OCI-LY1 (cell line): Measurements from ENCODE around the gene SMIM11.

ENCODE experiments used
- H2AFZ ChIP-seq: fragments of 200-600 bp; sonication (generic), shearing (Covaris generic); 2 replicates; pipeline ENCODE4 v1.6.0; 2014; ENCODE audit warnings: antibody characterized with exemption, mild to moderate bottlenecking, low read length
- H3F3A ChIP-seq: fragments of 200-600 bp; sonication (generic), shearing (Covaris generic); 2 replicates; pipeline ENCODE4 v1.6.0; 2014; ENCODE audit warnings: mild to moderate bottlenecking, antibody characterized with exemption, low read length, moderate library complexity; ENCODE audit not compliant: insufficient read depth
- H3K27ac ChIP-seq: fragments of 200-600 bp; sonication (generic); 2 replicates; pipeline ENCODE4 v1.5.1; 2014; ENCODE audit warnings: low read length, mixed run types, mild to moderate bottlenecking, low read depth; ENCODE audit not compliant: poor library complexity, severe bottlenecking
- H3K27me3 ChIP-seq: fragments of 200-600 bp; sonication (generic); 2 replicates; pipeline ENCODE4 v1.6.0; 2014; ENCODE audit warnings: antibody characterized with exemption, mild to moderate bottlenecking, low read length, moderate library complexity; ENCODE audit not compliant: insufficient read depth
- H3K36me3 ChIP-seq: fragments of 200-600 bp; sonication (generic); 2 replicates; pipeline ENCODE4 v1.6.1; 2014; ENCODE audit warnings: mild to moderate bottlenecking, antibody characterized with exemption, low read length, moderate library complexity, mixed read lengths; ENCODE audit not compliant: insufficient read depth
- H3K4me1 ChIP-seq: fragments of 200-600 bp; sonication (generic); 2 replicates; pipeline ENCODE4 v1.5.1; 2014; ENCODE audit warnings: mild to moderate bottlenecking, low read length, moderate library complexity; ENCODE audit not compliant: insufficient read depth, severe bottlenecking
- H3K4me2 ChIP-seq: fragments of 200-600 bp; sonication (generic), shearing (Covaris generic); 2 replicates; pipeline ENCODE4 v1.6.1; 2014; ENCODE audit warnings: low read length
- H3K4me3 ChIP-seq: fragments of 200-600 bp; sonication (generic); 2 replicates; pipeline ENCODE4 v1.5.1; 2014; ENCODE audit warnings: low read length, low read depth, mild to moderate bottlenecking, mixed read lengths; ENCODE audit not compliant: poor library complexity, severe bottlenecking
- H3K79me2 ChIP-seq: fragments of 200-600 bp; shearing (Covaris generic); 2 replicates; pipeline ENCODE4 v1.6.1; 2016; ENCODE audit warnings: mixed run types, low read length, mixed read lengths; ENCODE audit not compliant: insufficient read depth
- H3K9ac ChIP-seq: fragments of 200-600 bp; sonication (generic), shearing (Covaris generic); 2 replicates; pipeline ENCODE4 v1.6.1; 2014; ENCODE audit warnings: mild to moderate bottlenecking, low read length, mixed read lengths
- H3K9me2 ChIP-seq: fragments of 200-600 bp; sonication (generic), shearing (Covaris generic); 2 replicates; pipeline ENCODE4 v1.6.1; 2014; ENCODE audit warnings: low read depth, mild to moderate bottlenecking, low read length, mixed read lengths
- H3K9me3 ChIP-seq: fragments of 200-600 bp; shearing (Covaris generic); 2 replicates; pipeline ENCODE4 v1.6.1; 2014; ENCODE audit warnings: low read length, mixed read lengths
- H4K20me1 ChIP-seq: fragments of 200-600 bp; sonication (generic), shearing (Covaris generic); 2 replicates; pipeline ENCODE4 v1.6.0; 2016; ENCODE audit warnings: mild to moderate bottlenecking, low read length; ENCODE audit not compliant: insufficient read depth
- CTCF ChIP-seq: fragments of 200-600 bp; sonication (generic), shearing (Covaris generic); IDR thresholded peaks from 2 replicates; pipeline ENCODE4 v1.5.1; 2017; ENCODE audit warnings: mild to moderate bottlenecking, antibody characterized with exemption, low read length, moderate library complexity, mixed read lengths
- EZH2 ChIP-seq: fragments of 200-600 bp; sonication (generic), shearing (Covaris generic); IDR thresholded peaks from 2 replicates; pipeline ENCODE4 v1.8.0; 2017; ENCODE audit warnings: borderline replicate concordance, mixed run types, mild to moderate bottlenecking, antibody characterized with exemption, low read length, moderate library complexity, mixed read lengths

Gene SMIM11

GRCh38 chr21:34343838-34344381, 31.4 kb upstream of the SMIM11 start:
- Histone ChIP-seq H3K4me2 (no peak overlapping the region), H3K4me3 (no peak overlapping the region), H3K4me1 (no peaks in the 10 kb centered on the region), H2AFZ (no peak overlapping the region), H3F3A (no peaks in the 10 kb centered on the region), H3K36me3 (no peaks in the 10 kb centered on the region), H3K9me2 (no peaks in the 10 kb centered on the region), H3K79me2 (no peaks in the 10 kb centered on the region), H4K20me1 (no peaks in the 10 kb centered on the region), H3K9ac (no peak overlapping the region), H3K9me3 (no peaks in the 10 kb centered on the region), H3K27me3 (peaks cover 15% of the 10 kb centered on the region), H3K27ac (no peak overlapping the region)
- no peak for TF ChIP-seq EZH2
- no peak for TF ChIP-seq CTCF

- H2AFZ ChIP-seq: no peak overlapping the region
- H3K4me2 ChIP-seq: no peak overlapping the region
- H3K9me3 ChIP-seq: no peaks in the 10 kb centered on the region
- TF ChIP-seq EZH2: no peak
- no peak for TF ChIP-seq CTCF
- peaks cover 15% of the 10 kb centered on the region for H3K27me3 ChIP-seq
- no peak overlapping the region for H3K4me3 ChIP-seq
- no peak overlapping the region for H3K9ac ChIP-seq
- H3K36me3 ChIP-seq: no peaks in the 10 kb centered on the region
- H3F3A ChIP-seq: no peaks in the 10 kb centered on the region
- H4K20me1 ChIP-seq: no peaks in the 10 kb centered on the region
- H3K4me1 ChIP-seq: no peaks in the 10 kb centered on the region
- H3K9me2 ChIP-seq: no peaks in the 10 kb centered on the region
- no peak overlapping the region for H3K27ac ChIP-seq
- H3K79me2 ChIP-seq: no peaks in the 10 kb centered on the region
Observed at GRCh38 chr21:34344584-34344983, 30.7 kb upstream of the SMIM11 start.

DNA sequence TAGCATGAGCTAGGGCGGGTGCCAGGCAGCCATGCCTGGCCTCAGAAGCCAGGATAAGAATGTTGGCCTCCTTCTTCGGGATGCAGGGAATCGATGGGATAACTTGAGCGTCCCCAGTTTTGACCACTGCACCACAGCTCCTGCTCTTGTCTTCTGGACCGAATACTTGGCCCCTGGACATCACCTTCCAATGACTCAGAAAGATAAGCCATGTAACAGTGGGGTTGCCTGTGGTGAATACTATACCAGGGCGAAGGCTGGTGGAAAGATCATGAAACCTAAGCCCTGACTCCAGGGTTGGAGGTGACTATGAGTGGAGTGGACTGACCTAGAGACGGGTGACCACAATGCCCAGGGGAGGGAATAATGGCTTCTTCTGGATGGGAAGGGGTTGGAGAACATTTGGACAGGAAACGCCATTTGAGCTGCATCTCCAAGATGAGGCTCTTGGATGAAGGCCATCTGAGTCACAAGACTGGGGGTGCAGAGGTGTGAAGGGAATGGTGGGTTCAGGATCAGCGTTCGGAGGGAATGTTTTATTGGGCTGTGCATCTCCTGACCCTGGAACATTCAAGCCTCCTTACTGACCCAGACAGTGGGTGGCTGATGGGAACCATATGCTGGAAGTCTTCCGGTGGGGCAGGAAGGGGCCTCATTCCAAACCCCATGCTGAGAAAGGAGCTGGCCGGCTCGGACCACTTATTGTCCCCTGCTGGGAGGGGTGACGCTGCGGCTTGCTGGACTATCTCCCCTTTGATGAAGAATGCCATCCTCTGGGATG, 30.0 kb upstream of the SMIM11 start:
- no peaks in the 10 kb centered on the region for H3F3A ChIP-seq

More for the DNA sequence above, 30.0 kb upstream of the SMIM11 start:
- Histone ChIP-seq H3K9me3 (no peaks in the 10 kb centered on the region), H2AFZ (no peak overlapping the region), H3K4me2 (no peak overlapping the region), H3K4me1 (no peaks in the 10 kb centered on the region), H3K27me3 (peaks cover 15% of the 10 kb centered on the region), H4K20me1 (no peaks in the 10 kb centered on the region), H3K9ac (no peak overlapping the region), H3K27ac (no peak overlapping the region), H3K9me2 (no peaks in the 10 kb centered on the region), H3K79me2 (no peaks in the 10 kb centered on the region), H3K4me3 (no peak overlapping the region), H3K36me3 (no peaks in the 10 kb centered on the region)
- TF ChIP-seq CTCF (no peak), EZH2 (no peak)
